HG03520 (cell line): ENCODE results near the gene CD47.

ENCODE experiments used
- ATAC-seq: cut with Tn5 transposase; IDR thresholded peaks from one replicate; pipeline ENCODE4 v1.9.1; 2021; ENCODE audit warnings: mild to moderate bottlenecking, moderate library complexity; ENCODE audit not compliant: unreplicated experiment

CD47 gene

DNA sequence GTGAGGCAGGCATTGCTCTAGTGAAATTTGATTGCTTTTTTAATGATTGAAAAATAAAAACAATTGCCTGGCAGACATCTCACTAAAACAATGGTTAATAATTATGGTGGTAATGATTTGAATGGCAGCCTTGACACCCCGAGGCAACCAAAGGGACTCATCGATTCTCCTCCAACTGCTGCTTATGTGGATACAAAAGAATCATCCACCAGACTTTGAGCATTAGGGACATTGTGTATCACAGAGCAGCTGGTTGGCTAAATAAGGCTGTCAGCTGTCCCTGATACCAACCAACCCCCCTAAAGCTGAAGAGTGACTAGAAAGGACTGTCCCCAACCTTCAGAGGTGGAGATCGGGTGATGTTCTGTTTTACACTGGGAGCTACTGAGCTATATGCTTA lies 1.7 kb upstream of the CD47 start:
- ATAC-seq: no peak

DNA sequence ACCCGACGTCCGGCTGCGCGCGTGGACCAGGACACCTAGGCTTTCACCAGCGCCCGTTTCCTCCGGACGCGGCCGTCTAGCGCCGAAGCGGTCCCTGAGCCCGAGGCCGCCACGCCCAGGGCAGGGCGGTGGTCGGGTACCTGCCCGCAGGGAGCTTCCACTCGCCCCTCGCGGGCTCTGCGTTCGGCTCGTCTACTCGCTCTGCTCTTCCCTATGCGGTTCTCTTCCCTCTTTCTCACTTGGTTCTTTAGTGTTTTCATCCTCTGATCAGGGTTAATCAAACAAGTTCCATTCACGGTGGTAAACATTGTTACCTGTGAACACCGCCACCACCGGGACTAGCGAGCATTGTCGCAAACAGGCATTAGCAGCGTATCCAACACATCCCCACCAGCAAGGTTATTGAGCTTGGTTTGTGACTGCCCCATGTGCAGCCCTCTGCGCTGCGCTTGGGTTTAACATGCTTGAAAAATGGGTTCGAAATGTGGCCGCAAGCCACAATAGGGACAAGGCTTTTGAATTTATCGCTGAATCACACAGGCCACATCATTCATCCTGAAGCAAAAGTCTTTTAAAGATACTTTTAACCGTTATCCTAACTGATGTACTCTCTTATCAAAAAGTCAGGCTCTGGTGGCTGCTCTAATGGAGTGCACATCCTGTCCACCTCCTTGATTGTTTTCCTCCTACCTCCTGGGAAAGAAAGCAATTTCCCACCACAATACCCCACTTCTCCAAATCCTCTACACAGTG lies 843 bp upstream of the CD47 start:
- peak; percentile 6 for ATAC-seq

DNA sequence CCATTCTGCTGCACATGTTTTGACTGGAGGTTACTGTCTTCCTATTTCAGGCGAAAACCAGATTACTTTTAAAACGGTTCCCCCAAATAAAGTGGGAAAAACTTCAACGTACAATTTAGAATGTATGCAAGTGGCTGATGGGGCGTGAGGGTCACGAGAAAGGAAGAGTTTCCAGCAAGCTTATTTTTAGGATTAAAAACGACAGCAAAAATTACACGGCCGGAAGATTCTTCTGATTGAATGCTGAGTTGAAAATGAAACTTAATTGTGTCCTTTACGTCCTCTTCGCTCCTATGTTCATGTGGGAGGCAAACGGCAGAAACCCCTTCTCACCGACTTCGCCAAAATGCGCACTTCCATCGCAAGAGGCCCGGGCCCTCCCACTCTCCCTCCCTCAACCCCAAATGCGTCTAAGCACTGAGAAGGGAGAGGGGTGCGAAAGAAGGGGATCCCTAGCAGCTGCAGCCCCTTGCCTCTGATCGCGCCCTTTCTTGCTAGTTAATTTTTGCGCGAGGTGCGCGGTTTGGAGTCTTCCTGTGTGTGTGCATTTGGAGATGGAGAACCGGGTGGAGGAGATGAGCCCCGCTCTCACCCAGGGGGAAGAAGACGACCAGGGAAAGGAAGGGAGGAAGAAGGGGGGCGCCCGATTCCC lies 656 bp downstream of the CD47 start:
- peak; percentile 14 for ATAC-seq

DNA sequence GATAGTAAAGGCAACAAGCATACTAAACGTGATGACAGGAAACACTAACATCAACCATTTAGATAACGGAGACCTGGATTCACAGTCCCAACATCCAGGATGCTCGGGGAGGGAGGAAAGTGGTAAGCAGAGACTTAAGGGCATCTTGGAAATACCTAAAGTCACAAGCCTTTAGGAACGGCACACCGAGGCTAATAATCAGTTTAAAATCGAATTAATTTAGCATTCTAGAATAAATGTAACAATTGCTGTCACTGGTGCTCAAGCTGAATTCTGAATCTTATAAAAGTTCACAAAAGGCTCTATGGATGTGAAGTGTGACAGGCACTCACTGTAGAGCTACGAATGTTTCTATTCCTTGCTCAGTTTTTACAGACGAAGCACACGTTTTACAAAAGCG lies 1.3 kb downstream of the CD47 start:
- ATAC-seq: no peak

- peak; percentile 47 for ATAC-seq
Observed at GRCh38 chr3:108088697-108089096, 2.1 kb downstream of the CD47 start.

- ATAC-seq: no peak
Observed at GRCh38 chr3:108088146-108088545, 2.7 kb downstream of the CD47 start.

DNA sequence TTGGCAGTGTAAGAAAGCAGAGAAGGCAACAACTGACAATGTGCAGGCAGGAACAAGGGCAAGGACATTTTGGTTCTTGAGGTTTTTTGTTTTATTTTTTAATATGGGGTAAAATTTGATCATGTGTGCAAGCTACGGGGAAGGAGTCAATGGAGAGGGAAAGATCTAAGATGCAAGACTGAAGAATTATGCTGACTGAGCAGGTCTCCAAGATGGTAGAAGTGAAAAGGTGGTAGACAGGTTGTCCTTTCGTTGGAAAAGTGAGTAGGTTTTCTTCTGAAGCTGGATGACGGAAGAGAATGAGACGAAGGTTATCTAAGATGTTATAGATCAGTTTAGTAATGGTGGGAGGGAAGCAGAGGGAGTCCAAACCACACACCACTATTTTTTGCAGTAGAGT lies 4.2 kb downstream of the CD47 start:
- ATAC-seq: no peak

DNA sequence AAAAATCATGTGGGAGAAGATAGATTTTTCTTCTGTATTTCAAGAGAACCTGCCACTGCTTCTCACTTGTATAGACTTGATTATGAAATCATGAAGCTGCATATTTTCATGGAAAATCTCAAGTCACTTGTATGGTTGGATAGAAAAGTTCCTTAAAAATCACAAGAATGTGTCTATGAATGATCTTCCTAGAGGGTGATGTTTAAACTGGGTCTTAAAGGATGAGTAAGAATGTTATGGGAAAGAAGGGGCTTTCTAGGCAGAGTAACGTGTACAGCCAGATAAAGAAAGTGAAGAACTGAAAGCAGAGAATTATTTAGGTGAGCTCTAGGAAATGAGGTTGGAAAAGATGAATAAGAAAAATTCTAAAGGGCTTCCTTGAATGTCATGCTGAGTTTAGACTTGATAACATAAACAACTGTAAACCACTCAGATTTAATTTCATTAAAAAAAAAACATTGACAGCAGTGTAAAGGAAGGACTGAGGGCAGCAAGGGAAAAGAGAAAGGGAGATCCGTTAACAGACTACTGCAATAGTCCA lies 5.0 kb downstream of the CD47 start:
- ATAC-seq: no peak

- ATAC-seq: no peak
Observed at GRCh38 chr3:108085370-108085769, 5.5 kb downstream of the CD47 start.

DNA sequence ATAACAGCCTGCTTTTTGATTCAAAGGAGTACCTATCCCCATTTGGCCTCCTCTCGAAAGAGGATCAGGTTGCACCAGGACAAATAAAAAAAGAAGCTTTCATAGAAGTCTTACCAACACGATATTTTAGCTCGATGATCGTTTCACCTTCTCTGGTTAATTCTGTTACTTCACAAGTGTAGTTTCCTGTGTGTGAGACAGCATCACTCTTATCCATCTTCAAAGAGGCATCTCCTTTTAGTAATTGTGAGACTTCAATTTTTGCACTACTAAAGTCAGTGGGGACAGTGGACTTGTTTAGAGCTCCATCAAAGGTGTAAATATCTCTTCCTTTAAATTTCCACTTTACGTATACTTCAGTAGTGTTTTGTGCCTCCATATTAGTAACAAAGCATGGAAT lies 11.0 kb downstream of the CD47 start:
- ATAC-seq: no peak

DNA sequence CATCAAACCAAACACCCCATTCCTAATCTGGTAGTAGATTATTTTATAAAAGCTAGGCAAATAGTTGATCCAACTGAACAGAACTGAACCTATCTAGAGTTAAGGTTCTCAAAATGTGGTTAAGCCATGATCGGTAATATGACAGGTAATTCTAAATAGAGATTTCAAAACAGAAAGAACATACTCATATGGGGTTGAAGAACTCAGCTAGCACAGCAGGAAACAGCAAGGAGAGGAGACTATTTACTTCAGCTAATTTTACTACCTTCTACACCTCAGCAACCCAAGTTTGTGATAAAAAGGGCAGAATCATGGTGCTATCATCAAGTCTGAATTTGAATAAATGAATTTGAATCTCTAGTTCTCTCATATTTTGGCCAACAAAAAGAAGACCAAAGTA lies 11.8 kb downstream of the CD47 start:
- ATAC-seq: no peak

GRCh38 chr3:108076564-108076963 lies 14.3 kb downstream of the CD47 start:
- ATAC-seq: no peak

DNA sequence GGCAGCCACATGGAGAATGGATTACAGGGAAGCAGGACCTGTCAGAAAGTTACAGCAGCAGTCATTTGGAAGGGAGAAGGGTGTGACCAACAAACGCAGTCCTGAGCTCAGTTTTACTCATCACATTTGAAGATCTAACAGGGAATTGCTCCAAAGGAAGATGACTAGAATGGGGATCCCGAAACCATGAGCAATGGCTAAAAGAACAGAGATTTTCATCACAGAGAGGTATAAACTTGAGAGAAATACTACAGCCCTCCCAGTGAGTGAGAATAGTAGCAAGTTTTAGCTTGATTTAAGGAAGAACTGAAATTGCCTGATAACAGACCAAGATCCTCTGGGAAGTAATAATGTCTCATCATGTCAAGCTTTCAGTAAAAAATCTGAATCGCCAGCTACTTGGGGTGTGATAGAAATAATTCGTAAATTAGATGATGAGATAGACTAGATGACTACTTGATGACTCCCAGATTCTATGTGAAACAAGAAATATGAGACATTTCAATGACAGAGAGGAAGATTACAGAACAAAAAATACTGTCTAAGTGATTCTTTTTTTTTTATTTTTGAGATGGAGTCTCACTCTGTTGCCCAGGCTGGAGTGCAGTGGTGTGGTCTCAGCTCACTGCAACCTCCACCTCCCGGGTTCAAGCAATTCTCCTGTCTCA lies 16.9 kb downstream of the CD47 start:
- ATAC-seq: no peak

GRCh38 chr3:108071368-108071767 lies 19.5 kb downstream of the CD47 start:
- ATAC-seq: no peak

DNA sequence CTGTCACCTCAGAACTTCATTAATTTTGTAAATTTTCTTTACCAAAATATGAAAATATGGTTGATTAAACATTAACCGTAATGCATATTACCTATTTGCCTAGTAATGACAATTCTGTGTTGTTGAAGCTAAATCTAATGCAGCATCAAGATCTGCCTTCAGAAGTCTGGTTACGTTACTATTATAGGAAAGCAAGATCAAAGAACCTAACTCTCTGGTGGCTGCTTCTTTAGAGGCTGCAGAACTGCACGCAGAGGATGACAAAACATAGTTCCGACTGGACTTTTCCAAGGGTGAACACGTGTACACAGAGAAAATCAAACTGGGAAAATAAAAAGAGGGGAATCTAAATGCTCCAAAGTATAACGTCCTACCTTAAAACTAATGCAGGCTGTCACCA lies 20.5 kb downstream of the CD47 start:
- ATAC-seq: no peak

- ATAC-seq: no peak
Observed at GRCh38 chr3:108067768-108068167, 23.1 kb downstream of the CD47 start.

- ATAC-seq: no peak
Observed at GRCh38 chr3:108065096-108065495, 25.7 kb downstream of the CD47 start.

DNA sequence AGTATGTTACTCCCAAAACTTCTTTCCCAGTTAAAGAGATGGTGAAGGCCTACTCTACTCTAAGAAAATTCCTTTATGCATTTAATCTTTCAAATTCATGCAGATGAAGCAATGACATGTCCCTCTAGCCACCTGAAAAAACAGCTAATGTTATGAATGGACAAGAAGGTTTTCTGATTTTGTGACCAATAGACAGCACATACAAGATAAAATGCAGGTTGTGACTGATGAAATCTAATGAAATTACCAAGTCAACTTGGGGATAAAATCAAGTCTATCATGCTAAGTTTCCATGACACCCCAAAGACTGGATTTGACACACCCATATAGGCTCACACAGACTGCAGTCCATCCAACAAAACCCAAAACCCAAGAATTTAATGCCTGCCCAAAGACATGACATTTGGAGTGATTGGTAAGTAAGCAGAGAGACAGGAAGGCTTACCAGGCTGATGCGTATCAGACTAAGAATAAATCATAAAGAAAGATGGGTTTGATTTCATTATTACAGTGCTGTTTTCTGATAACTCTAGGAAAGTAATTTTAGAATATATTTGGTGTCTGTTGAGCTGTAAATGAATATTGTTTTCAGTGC lies 26.4 kb downstream of the CD47 start:
- ATAC-seq: no peak

DNA sequence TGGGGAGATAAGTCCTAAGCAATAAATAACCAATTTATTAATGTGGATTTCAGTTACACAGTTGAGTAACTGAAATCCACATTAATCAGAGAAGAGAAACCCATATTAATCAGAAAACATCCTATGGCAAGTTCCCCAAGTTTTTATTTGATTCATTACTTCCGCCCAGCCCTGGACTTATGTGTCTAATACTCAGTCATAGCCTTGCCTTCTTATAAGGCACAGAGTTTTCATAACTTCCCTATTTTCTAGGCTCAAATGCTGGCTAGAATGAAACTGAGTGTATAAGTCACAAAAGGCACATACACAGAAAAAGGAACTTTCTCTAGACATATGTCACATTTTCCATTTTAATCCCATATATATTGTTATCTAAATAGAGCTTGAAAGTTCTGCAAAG lies 28.8 kb downstream of the CD47 start:
- no peak for ATAC-seq

GRCh38 chr3:108060331-108060730 lies 30.5 kb downstream of the CD47 start:
- ATAC-seq: no peak

DNA sequence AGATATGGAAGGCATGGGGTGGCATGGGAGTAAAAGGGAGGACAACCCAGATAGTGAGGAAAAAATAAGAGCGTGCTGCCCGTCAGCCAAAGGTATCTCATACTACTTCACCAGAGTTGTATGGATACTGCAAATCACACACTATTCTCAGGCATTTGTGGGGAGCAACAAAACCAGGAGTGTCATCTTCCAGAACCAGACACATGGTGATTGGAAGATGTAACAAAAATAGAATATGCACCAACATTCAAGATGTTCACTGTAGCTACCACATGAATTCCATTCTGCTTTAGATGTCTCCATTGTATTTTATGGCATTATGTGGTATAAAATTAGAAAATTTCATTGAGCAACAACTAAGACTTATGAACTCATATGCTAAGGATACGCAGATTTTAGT lies 34.9 kb downstream of the CD47 start:
- ATAC-seq: no peak

- ATAC-seq: no peak
Observed at GRCh38 chr3:108054935-108055334, 35.9 kb downstream of the CD47 start.
